Kidney (tissue), 14 donors: ENCODE measurements around the gene GNG7. TPM values are rescaled to one million over a fixed set of nuclear protein-coding genes. Genes with fewer than 3 reads are reported as not detected.
"Not testable (repeated sequence)": the region's sequence is repeated elsewhere in the genome, so short reads cannot be mapped to it uniquely, and the experiment has no call there.

ENCODE experiments used
- DNase-seq, 5 donors: peaks; one replicate each; pipeline ENCODE4 v3.0.0-alpha.2; 2013 to 2020
- FAIRE-seq: peaks from 2 replicates; lab custom pipeline; 2012; peaks lifted over from hg19 to GRCh38; lab: Jason Lieb, UNC
- H3K27ac ChIP-seq, 2 donors: one replicate each; pipeline ENCODE4 v1.7.0; 2013; ENCODE audit warnings: low read depth in 2 of 2, low read length in 2 of 2, inconsistent platforms in 1 of 2
- H3K27me3 ChIP-seq: one replicate; pipeline ENCODE4 v1.7.1; 2013; ENCODE audit warnings: low read length, inconsistent platforms; ENCODE audit not compliant: control insufficient read depth, insufficient read depth
- H3K36me3 ChIP-seq, 3 donors: one replicate each; pipeline versions ENCODE4 v1.7.0 to v1.7.1; 2013; ENCODE audit warnings: low read length in 3 of 3, control low read depth in 1 of 3, inconsistent platforms in 1 of 3; ENCODE audit not compliant: insufficient read depth in 3 of 3, control insufficient read depth in 2 of 3
- H3K4me1 ChIP-seq, 3 donors: one replicate each; pipeline versions ENCODE4 v1.7.0 to v1.7.1; 2013; ENCODE audit warnings: low read length in 3 of 3, inconsistent platforms in 1 of 3, low read depth in 1 of 3; ENCODE audit not compliant: control insufficient read depth in 2 of 3, insufficient read depth in 2 of 3
- H3K4me3 ChIP-seq, 3 donors: one replicate each; pipeline versions ENCODE4 v1.7.0 to v1.8.1; 2013; ENCODE audit warnings: low read length in 3 of 3, control low read depth in 1 of 3, inconsistent platforms in 1 of 3
- H3K9ac ChIP-seq, 3 donors: one replicate each; pipeline versions ENCODE4 v1.7.0 to v1.7.1; 2013; ENCODE audit warnings: low read length in 3 of 3, control low read depth in 1 of 3, inconsistent platforms in 1 of 3
- H3K9me3 ChIP-seq, 3 donors: one replicate each; pipeline versions ENCODE4 v1.7.0 to v1.7.1; 2013; ENCODE audit warnings: low read length in 3 of 3, control low read depth in 1 of 3, inconsistent platforms in 1 of 3; ENCODE audit not compliant: control insufficient read depth in 2 of 3, insufficient read depth in 1 of 3
- intact Hi-C: fragments of 100-400 bp; cut with DNase I; formaldehyde crosslinking; loops from one replicate; pipeline ENCODE4 v1.11.1; 2022
- polyA plus RNA-seq: library from polyadenylated mRNA; stranded (reverse); fragments of 350-450 nt; fragmentation: Illumina TruSeq; extraction: RNeasy Lipid Tissue Mini Kit (QIAGEN cat#74804); gene quantifications from one replicate; pipeline ENCODE4 v1.2.3, GENCODE V29; 2014; ENCODE audit warnings: low read depth, low replicate concordance; ENCODE audit not compliant: insufficient read depth
- total RNA-seq: library from RNA; stranded (reverse); fragmentation: NEBNext Ultra II Directional; extraction: Animal tissue kit (Norgen Biotek cat#: 25700); gene quantifications from one replicate; pipeline ENCODE4 v1.2.1, GENCODE V29; 2021
- TF ChIP-seq, protein P1 (sequence below): IDR thresholded peaks from 3 replicates; pipeline ENCODE4 v1.5.1; 2012; ENCODE audit warnings: mild to moderate bottlenecking, moderate library complexity, borderline replicate concordance; ENCODE audit not compliant: insufficient read depth; ENCODE audit errors: extremely low read depth
- donor health status: control.
- donor health status: control.
- donor health status: control.
- donor health status: control.
- donor health status: control.
- donor health status: DM: yes; HTN: yes; CAD: no.
- donor health status: Normal renal cell carcinoma (clear cell type).

Gene GNG7
- total and polyA plus RNA-seq, 2 donors from 2014 or later: 9.9 to 13.4 TPM

DNA sequence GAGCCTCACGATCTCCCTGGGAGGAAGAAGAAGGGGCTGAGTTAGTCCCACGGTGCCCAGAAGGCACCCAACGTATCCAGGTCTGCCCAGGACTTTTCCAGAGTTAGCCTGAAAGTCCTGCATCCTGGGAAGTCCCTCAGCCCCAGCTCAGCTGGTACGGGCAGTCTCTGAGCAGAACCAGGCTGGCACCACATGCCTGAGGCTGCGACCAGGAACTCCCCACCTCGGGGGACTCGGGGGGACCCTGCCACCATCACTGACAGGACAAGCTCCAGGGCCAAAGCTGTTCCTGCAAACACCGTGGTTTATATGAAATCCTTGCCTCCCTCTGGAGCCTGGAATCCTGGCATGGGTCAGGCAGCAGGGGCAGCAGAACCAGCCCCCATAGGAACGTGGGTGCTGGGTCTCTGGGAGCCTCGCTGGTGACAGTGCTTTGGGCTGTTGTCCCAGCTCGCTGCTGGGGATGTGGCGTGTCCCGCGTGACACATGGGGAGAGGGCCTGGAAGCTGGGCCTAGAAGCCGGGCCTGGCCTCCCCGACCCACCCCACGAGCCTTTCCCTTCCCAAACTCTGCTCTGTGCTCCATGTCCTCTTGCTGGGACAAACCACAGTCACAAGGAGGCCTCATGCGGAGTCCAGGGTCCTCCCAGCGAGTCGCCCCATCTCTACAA lies 55.5 kb downstream of the GNG7 start:
- intact Hi-C loops: loop anchor here (5.0 kb wide), 1 partner anchor 105 kb away; no protein-coding TSS in a partner anchor
- Histone ChIP-seq H3K4me1 (no peaks in the 10 kb centered on the region), H3K27me3 (no peaks in the 10 kb centered on the region), H3K27ac (no peak overlapping the region), H3K9me3 (no peaks in the 10 kb centered on the region), H3K9ac (no peak overlapping the region), H3K4me3 (no peak overlapping the region), H3K36me3 (peaks cover 0 to 5% (median 0%) of the 10 kb centered on the region in 3 donors)
- TF ChIP-seq, protein P1, sequence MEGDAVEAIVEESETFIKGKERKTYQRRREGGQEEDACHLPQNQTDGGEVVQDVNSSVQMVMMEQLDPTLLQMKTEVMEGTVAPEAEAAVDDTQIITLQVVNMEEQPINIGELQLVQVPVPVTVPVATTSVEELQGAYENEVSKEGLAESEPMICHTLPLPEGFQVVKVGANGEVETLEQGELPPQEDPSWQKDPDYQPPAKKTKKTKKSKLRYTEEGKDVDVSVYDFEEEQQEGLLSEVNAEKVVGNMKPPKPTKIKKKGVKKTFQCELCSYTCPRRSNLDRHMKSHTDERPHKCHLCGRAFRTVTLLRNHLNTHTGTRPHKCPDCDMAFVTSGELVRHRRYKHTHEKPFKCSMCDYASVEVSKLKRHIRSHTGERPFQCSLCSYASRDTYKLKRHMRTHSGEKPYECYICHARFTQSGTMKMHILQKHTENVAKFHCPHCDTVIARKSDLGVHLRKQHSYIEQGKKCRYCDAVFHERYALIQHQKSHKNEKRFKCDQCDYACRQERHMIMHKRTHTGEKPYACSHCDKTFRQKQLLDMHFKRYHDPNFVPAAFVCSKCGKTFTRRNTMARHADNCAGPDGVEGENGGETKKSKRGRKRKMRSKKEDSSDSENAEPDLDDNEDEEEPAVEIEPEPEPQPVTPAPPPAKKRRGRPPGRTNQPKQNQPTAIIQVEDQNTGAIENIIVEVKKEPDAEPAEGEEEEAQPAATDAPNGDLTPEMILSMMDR: no peak
- FAIRE-seq: no peak
- peak in 1 of 5 donors; percentile 35 for DNase-seq

DNA sequence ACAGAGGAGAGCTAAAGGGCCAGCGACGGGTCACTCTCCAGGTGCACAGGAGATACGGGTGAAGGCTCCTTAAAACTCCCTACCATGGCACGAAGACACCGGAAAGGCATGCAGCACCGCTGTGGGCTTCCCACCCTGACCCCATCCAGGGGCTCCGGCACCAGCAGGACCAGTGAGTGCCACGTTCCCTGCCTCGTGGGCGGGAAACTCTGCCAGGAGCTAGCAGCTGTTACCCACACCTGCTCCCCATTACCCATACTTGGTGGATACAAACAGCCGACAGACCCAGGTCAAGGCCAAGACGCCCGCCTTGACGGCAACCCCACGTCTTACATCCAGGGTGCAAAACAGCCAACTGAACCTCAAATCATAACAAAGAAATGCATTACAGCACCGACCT lies 56.7 kb downstream of the GNG7 start:
- DNase-seq (no peak), FAIRE-seq (no peak)
- H3K4me1 ChIP-seq: no peaks in the 10 kb centered on the region
- H3K36me3 ChIP-seq: peaks cover 0 to 5% (median 0%) of the 10 kb centered on the region in 3 donors
- H3K9me3 ChIP-seq: no peaks in the 10 kb centered on the region
- no peak overlapping the region for H3K9ac ChIP-seq
- intact Hi-C loops: loop anchor here (5.0 kb wide), 1 partner anchor 106 kb away; no protein-coding TSS in a partner anchor
- H3K27ac ChIP-seq: no peak overlapping the region
- no peak overlapping the region for H3K4me3 ChIP-seq
- H3K27me3 ChIP-seq: no peaks in the 10 kb centered on the region
- TF ChIP-seq, protein P1: no peak

DNA sequence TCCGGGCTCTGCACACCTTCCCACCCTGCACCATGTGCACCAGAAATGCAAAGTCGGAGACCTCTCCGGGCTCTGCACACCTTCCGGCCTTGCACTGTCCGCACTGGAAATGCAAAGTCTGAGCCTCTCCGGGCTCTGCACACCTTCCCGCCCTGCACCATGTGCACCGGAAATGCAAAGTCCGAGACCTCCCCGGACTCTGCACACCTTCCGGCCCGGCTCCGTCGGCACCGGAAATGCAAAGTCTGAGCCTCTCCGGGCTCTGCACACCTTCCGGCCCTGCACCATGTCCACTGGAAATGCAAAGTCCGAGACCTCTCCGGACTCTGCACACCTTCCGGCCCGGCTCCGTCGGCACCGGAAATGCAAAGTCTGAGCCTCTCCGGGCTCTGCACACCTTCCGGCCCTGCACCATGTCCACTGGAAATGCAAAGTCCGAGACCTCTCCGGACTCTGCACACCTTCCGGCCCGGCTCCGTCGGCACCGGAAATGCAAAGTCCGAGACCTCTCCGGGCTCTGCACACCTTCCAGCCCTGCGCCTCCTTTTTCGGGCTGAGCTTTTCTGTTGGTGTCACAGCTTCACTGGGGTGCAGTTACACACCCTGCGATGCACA lies 59.3 kb downstream of the GNG7 start:
- H3K36me3 ChIP-seq, H3K4me3 ChIP-seq, FAIRE-seq, H3K9me3 ChIP-seq, H3K27me3 ChIP-seq, H3K27ac ChIP-seq, H3K9ac ChIP-seq, intact Hi-C loops, H3K4me1 ChIP-seq: not testable (repeated sequence)
- peak in 1 of 5 donors; percentile 34 for DNase-seq

DNA sequence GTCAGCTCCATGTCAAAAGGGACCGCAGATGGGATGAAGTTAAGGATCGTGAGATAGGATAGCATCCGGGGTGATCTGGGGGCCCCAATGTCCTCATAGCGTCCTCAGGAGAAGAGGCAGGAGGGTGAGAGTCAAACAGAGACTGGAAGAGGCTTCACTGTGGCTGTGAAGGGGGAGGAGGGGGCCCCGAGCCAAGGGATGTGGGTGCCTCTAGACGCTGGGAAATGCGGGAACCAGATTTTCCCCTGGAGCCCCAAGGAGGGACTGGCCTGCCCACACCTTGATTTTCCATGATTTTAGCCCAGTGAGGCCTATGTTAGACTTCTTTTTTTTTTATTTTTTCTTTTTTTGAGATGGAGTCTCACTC lies 61.2 kb downstream of the GNG7 start:
- no peaks in the 10 kb centered on the region for H3K9me3 ChIP-seq
- DNase-seq: no peak
- H3K27me3 ChIP-seq: no peaks in the 10 kb centered on the region
- H3K4me3 ChIP-seq: no peak overlapping the region
- TF ChIP-seq, protein P1: no peak
- peaks cover 0 to 9% (median 0%) of the 10 kb centered on the region in 3 donors for H3K4me1 ChIP-seq
- FAIRE-seq: no peak
- intact Hi-C loops: no loop called here
- H3K9ac ChIP-seq: no peak overlapping the region
- H3K27ac ChIP-seq: no peak overlapping the region
- H3K36me3 ChIP-seq: peaks cover 0 to 5% (median 0%) of the 10 kb centered on the region in 3 donors
